HG03103 (cell line): ENCODE results near the gene FBXW11.

Source experiments
- ATAC-seq: cut with Tn5 transposase; IDR thresholded peaks from one replicate; pipeline ENCODE4 v1.9.1; 2021; ENCODE audit warnings: low read depth; ENCODE audit not compliant: unreplicated experiment

FBXW11 gene

DNA sequence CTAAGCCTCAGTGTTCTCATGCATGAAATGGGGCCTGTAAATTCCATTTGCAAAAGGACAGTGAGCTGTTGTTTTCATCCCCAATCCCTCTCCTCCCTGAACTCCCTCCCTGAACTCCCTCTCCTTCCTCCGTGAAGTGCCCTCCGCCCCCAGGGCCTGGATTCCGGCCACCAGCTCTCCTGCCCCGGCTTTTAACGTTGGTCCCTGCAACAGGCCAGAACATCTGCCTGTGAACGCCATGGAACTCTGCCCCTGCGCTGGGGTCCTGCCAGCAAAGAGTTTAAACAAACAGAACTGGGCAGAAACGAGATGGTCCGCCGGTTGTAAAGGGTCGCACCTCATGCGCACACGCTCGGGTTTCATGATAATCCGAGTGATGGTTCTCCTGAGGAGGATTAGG, 158.4 kb downstream of the FBXW11 start:
- ATAC-seq: no peak

- ATAC-seq: no peak
Measured at GRCh38 chr5:171847026-171847425, 159.4 kb downstream of the FBXW11 start.

DNA sequence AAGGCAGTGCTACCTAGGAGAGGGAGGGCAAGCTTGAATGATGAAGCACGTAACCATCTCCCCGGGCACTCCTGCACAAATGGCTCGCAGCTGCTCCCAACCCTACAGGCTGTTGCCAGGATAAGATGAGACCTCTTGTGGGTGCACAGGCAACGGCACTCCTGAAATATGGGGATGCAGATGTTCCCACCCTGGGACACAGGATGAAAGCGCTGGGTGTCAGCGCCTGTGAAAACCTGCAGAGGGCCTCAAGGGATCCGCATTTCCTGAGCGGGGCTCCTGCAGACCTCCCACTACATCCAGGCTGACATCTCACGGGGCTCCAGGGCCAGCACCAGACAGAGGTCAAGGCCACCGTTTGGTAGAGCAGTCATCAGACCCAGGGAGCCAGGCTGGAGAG, 160.1 kb downstream of the FBXW11 start:
- no peak for ATAC-seq

- no peak for ATAC-seq
Measured at GRCh38 chr5:171845857-171846256, 160.6 kb downstream of the FBXW11 start.

- ATAC-seq: no peak
Measured at GRCh38 chr5:171845040-171845630, 161.3 kb downstream of the FBXW11 start.

DNA sequence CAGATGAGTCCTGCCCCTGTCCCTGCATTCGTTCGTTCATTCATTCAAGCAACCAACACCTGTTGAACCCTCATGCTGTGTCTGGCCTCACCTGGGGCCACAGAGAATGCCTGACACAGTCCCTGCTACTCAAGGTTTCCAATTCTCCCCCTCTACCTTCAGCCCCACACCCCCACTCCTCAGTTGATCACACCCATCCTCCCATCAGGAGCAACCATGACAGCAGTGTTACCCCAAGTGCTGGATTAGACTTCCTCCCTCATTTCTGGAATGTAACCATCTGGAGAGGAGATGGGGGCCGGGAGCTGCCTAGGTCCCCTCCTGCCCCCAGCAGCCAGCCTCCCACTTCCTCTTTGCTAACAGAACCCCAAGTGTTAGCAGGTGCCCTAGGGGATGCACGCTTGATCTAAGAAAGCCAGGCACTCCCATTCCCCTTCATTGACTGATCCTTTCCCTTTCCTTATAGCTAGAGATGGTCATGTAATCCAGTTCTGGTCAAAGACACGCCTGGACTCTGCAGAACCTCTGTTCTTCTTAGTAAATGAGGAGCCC, 163.6 kb downstream of the FBXW11 start:
- ATAC-seq: no peak

DNA sequence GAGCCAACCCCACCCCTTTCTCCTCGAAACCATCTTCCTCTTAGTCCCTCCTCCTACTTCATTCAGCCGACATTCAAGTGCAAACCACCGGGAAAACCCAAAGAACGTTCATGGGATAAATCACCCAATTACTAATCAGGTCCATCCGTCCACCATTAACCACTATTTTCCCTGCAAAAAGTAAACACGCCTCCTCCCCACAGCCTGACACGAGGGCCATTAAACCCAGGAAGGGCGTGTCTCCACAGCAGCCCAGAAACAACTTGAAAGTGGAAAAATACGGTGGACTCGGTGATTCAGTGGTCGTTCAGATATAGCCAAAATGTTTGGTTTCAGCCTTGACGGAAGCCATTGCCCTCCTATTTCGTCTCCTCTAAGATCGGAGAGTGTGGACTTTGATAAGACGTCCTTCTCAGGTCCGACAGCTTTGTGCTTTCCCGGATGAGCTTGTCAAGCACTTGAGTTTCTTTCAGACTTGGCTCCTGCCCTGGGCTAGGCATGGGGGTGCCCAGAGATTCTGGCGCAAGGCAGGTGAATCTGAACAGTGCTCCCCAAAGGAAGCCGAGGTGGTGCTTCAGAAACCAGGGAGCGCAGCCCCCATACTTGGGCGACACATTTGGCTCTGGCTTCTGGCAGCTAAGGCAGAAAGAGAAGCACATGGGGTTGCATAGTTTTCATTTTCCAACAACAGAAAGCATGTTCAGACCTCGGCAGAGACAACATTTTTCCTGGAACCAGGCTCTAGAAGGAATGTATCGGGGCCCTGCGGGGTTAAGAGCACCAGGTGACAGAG, 164.3 kb downstream of the FBXW11 start:
- ATAC-seq: no peak

- ATAC-seq: no peak
Measured at GRCh38 chr5:171840711-171841522, 165.5 kb downstream of the FBXW11 start.

DNA sequence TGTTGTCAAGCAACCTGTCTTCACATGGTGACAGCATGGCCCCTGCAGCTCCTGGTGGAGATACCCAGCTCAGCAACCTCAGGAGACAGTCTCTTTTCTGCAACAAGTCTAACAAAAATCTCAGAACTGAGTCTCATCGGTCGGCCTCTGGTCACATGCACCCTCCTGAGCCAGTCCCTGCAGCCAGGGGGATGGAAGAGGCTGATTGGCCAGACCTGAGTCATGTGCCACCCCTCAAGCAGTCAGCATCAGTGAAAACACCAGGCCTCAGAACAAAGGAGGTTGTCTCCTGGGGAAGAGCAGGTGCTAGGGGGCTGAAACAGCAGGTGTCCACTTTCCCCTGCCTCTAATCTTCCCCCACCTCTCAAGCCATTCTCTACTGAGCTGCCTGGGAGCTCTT, 166.4 kb downstream of the FBXW11 start:
- ATAC-seq: no peak

DNA sequence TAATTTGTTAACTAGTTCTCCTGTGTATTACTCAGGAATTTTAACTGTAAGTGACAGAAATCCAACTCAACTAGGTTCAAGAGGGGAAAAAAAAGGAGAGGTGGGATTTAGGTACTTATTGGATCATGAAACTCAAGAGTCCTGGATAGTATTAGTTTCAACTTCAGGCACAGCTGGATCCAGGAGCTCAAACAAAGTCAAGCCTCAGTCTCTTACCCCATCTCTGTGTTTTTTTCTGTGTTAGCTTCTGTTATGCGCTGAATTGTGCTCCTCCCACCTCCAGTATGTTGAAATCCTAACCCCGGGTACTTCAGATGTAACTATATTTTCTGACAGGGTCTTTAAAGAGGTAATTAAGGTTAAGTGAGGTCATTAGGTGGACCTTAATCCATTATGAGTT, 167.3 kb downstream of the FBXW11 start:
- no peak for ATAC-seq

DNA sequence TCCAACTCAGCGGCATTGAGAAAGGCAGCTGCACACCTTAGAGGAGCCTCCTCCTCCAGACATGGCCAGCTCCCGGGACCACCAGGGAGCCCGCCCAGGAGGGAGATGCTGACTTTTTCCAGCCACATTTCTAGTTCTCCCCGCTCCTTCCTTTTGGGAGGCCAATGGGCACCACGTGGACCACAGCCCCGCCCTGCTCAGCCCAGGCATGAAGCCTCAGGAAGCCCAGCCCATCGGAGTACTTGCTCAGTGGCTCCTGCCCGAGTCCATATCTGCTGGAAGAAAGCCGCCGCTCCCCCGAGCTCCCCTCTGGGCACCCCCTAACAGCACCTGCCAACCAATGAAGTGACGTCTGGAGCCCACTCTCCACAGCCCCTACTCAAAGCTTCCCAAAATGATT, 168.4 kb downstream of the FBXW11 start:
- ATAC-seq: no peak

GRCh38 chr5:171837522-171837921, 168.9 kb downstream of the FBXW11 start:
- ATAC-seq: no peak

- no peak for ATAC-seq
Measured at GRCh38 chr5:171835066-171835465, 171.4 kb downstream of the FBXW11 start.

- no peak for ATAC-seq
Measured at GRCh38 chr5:171834461-171834860, 172.0 kb downstream of the FBXW11 start.

- no peak for ATAC-seq
Measured at GRCh38 chr5:171832775-171833174, 173.7 kb downstream of the FBXW11 start.

- ATAC-seq: no peak
Measured at GRCh38 chr5:171830686-171831085, 175.8 kb downstream of the FBXW11 start.

DNA sequence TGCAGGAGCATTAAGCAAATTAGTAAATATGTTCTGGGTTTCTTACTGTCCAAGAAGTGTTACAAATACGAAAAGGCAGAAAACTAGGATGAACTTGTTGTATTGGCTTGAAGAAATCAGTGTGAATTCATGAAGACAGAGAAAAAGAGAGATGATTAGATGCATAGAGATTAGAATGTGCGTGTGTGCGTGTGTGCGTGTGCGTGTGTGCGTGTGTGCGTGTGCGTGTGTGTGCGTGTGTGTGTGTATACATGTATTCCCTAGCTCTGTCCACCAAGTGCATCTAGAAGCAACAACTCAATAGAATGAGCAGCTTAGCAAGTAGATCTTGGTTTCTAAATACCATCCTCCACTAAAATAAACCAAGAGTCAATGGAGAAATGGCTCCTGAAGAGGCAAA, 179.3 kb downstream of the FBXW11 start:
- ATAC-seq: no peak

- ATAC-seq: no peak
Measured at GRCh38 chr5:171826132-171826531, 180.3 kb downstream of the FBXW11 start.

GRCh38 chr5:171825051-171825450, 181.4 kb downstream of the FBXW11 start:
- no peak for ATAC-seq

- ATAC-seq: no peak
Measured at GRCh38 chr5:171823269-171823668, 183.2 kb downstream of the FBXW11 start.

DNA sequence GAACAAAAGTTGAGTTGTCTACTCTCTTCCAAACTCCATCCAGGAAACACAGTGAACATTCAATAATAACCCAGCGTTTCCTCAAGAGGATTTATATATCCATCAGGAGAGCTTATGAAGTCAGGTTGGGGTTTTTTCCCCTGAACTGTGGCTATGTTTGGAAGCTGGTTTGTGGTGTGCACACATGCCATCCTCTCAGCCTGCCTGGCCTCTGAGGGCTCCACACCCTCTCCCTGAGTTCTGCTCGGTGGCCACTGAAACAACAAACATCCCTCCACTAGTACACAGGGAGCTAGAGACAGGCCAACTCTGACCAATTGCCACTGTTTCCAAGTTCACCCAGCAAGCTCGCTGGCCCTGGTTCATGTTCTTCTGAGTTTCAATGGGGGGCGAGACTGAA, 185.2 kb downstream of the FBXW11 start:
- ATAC-seq: no peak
